GM19023 (cell line): ENCODE measurements around the gene G6PC1.
"Not testable (repeated sequence)": the region's sequence is repeated elsewhere in the genome, so short reads cannot be mapped to it uniquely, and the experiment has no call there.

Experiments used
- ATAC-seq: cut with Tn5 transposase; IDR thresholded peaks from one replicate; pipeline ENCODE4 v1.9.1; 2021; ENCODE audit warnings: mild to moderate bottlenecking, moderate library complexity; ENCODE audit not compliant: unreplicated experiment

G6PC1 gene

DNA sequence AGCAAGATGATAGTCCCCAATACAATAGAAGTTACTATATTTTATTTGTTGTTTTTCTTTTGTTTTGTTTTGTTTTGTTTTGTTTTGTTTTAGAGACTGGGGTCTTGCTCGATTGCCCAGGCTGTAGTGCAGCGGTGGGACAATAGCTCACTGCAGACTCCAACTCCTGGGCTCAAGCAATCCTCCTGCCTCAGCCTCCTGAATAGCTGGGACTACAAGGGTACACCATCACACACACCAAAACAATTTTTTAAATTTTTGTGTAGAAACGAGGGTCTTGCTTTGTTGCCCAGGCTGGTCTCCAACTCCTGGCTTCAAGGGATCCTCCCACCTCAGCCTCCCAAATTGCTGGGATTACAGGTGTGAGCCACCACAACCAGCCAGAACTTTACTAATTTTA is 618 bp upstream of the G6PC1 start:
- ATAC-seq: not testable (repeated sequence)

GRCh38 chr17:42901535-42902229 is 1.1 kb downstream of the G6PC1 start:
- ATAC-seq: no peak

- ATAC-seq: no peak
Observed at GRCh38 chr17:42904110-42904469, 3.5 kb downstream of the G6PC1 start.

DNA sequence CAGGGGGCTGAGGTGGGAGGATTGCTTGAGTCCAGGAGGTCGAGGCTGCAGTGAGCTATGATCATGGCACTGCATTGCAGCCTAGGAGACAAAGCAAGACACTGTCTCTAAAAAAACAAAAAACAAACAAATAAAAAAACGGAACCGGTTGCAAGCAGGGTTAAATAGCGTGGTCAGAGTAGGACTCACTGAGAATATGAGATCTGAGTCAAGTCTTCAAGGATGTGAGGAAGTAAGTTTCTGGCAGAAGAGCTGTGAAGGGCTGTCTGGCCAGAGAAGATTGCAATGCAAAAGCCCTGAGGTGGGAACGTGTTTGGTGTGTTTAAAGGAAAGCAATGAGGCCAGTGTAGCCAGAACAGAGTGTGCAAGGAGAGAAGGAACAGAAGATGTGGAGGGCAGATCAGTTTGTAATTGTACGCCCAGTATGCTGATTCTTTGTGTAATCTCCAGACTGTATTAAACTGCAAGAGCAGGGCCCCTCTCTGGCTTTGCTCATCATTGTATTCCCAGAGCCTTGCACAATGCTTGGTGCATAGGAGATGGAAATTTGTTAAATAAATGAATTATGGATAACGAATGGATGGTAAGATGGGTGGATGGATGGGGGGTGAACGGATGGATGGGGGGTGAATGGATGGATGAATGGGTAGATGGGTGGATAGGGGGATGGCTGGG is 6.3 kb downstream of the G6PC1 start:
- ATAC-seq: no peak

GRCh38 chr17:42908872-42909700 is 8.5 kb downstream of the G6PC1 start:
- no peak for ATAC-seq

GRCh38 chr17:42913522-42913921 is 12.9 kb downstream of the G6PC1 start:
- no peak for ATAC-seq

GRCh38 chr17:42913981-42914617 is 13.5 kb downstream of the G6PC1 start:
- no peak for ATAC-seq

GRCh38 chr17:42915288-42915687 is 14.7 kb downstream of the G6PC1 start:
- not testable (repeated sequence) for ATAC-seq

DNA sequence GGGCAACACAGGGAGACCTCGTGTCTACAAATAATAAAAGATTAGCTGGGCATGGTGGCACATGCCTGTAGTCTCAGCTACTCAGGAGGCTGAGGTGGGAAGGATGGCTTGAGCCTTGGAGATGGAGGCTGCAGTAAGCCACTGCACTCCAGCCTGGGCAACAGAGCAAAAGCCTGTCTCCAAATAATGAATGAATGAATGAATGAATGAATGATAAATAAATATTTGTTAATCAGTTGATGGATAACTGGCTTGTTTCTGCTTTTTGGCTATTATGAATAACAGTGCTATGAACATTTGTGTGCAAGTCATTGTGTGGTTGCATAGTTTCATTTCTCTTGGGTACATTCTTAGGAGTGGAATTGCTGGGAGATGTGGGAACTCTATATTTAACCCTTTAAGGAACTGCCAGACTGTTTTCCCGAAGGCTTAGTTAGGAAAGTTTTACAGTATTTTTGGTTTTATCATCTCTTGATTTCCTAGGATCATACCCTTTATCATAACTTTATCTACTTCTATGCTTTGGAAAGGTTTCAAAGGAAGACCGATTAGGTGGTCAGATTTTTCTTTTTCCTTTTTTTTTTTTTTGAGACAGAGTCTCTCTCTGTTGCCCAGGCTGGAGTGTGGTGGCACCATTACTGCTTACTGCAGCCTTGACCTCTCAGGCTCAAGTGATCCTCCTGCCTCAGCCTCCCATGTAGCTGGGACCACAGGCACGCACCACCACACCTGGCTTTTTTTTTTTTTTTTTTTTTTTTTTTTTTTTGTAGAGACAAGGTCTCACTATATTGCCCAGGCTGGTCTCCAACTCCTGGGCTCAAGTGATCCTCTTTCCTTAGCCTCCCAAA is 16.0 kb downstream of the G6PC1 start:
- not testable (repeated sequence) for ATAC-seq

GRCh38 chr17:42917236-42917603 is 16.6 kb downstream of the G6PC1 start:
- no peak for ATAC-seq

GRCh38 chr17:42918902-42919521 is 18.4 kb downstream of the G6PC1 start:
- ATAC-seq: no peak

DNA sequence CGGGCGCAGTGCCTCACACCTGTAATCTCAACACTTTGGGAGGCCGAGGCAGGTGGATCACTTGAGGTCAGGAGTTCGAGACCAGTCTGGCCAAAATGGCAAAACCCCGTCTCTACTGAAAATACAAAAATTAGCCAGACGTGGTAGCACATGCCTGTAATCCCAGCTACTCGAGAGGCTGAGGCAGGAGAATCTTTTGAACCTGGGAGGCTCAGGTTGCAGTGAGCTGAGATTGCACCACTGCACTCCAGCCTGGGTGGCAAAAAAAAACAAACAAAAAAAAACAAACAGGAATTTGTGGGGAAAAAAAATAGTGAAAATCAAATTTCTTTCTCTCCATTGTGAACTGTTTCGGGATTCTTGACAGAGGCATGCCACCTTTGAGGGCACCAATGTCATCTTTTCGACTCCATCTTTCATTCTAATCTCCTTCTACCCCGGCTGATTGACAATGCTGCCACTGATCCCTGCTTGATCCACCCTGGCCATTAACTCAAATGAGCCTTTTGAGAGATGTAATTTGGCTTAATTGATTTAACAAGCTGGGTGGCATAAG is 19.0 kb downstream of the G6PC1 start:
- ATAC-seq: not testable (repeated sequence)

GRCh38 chr17:42920106-42920900 is 19.7 kb downstream of the G6PC1 start:
- ATAC-seq: no peak

DNA sequence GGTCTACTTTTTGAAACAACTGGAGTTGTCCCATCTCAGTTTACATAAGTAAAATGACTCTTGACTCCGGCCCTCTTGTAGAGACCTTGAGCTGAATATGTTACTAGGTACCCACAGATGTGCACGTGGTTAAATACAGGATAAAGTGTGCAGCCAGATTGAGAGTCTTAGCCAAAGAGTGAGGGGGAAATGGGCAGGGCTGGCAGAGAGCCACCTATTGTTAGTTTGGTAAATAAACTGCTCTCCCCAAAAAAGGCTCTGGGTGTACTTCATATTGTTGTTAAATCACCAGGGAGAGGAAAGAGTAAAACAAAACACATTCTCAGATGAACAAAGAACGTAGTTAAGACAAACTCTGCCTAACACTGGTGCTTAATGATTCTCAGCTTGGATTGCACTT is 20.3 kb downstream of the G6PC1 start:
- no peak for ATAC-seq

GRCh38 chr17:42922294-42922693 is 21.7 kb downstream of the G6PC1 start:
- no peak for ATAC-seq

- ATAC-seq: not testable (repeated sequence)
Observed at GRCh38 chr17:42923472-42923871, 22.9 kb downstream of the G6PC1 start.

DNA sequence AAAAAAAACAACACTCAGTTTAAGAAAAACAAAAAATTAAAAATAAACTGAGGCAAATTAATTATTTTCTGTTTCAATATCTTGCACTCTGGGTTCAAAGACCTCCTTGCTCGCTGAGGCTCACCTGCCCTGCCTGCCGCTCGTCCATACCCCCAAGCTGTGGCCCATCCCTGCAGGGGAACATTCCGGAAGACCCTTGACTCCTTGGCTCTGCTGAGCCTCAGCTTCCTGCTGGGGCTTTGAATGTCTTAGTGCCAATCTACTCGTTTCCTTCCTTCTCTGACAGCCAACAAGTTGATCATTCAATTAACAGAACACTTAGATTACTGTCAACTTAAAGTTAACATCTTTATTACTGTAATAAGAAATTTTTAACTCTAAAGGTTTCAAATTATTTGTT is 24.3 kb downstream of the G6PC1 start:
- ATAC-seq: no peak

DNA sequence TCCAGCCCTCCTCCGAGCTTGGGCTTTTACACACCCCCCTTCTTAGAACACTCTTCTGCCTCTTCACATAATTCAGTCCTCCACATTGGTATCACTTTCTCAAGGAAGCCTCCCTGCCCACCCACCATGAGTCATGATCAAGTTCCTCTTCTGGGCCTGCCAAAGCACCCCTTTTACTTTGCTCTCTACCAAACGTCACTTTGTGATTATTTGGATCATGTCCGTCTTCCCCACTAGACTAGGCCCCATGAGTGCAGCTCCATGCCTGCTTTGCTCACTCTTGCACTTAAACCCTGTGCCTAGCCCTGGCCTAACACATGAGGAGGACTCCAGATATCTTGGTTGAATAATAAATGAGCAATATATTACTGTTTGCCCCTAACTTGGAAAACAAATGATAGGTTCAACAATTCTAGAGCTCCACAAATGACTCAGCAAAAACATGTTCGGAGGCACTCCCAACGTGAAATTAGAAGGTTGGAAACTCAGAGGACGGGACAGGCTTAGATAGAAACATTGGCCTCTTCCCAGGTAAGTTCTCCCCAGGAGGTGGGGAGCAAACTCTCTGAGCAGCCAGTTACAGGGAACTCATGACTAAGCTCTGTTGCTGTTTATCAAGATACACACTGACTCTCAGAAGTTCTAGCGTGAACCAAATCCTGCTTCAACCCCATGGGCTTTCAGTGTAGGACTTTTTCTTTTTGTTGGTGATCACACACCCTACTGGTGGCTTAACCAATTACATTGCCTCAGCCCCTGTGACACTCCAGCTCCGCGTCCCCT is 28.3 kb downstream of the G6PC1 start:
- ATAC-seq: no peak
